Body of pancreas (tissue), 4 donors: ENCODE measurements around the gene PCDH15.

Experiments
- POLR2A ChIP-seq, 3 donors: fragments of 450-650 bp; IDR thresholded peaks; one replicate each; pipeline ENCODE4 v1.6.1; 2016; ENCODE audit warnings: antibody characterized with exemption in 3 of 3, mild to moderate bottlenecking in 2 of 3
- TF ChIP-seq, protein P1 (sequence below), 7 experiments: fragments of 450-650 bp in 4 of 7; fragments of 200-600 bp in 3 of 7; sonication (generic) in 3 of 7; IDR thresholded peaks; one replicate each; pipeline ENCODE4 v1.5.1; 2016 to 2019; ENCODE audit warnings: antibody characterized with exemption in 7 of 7

DNA sequence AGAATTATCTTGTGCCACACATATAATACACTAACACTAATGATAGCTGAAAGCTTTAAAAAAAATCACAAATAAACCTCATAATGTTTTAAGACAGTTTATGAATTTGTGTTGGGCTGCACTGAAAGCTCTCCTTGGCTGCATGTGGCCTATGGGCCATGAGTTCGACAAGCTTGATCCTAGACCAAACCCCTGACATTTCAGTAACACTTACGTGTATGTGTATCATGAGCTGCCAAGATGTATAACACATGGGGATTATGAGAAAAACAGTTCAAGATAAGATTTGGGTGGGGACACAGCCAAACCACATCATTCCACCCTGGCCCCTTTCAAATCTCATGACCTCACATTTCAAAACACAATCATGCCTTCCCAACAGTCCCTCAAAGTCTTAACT, 823.8 kb downstream of the PCDH15 start:
- TF ChIP-seq, protein P1, sequence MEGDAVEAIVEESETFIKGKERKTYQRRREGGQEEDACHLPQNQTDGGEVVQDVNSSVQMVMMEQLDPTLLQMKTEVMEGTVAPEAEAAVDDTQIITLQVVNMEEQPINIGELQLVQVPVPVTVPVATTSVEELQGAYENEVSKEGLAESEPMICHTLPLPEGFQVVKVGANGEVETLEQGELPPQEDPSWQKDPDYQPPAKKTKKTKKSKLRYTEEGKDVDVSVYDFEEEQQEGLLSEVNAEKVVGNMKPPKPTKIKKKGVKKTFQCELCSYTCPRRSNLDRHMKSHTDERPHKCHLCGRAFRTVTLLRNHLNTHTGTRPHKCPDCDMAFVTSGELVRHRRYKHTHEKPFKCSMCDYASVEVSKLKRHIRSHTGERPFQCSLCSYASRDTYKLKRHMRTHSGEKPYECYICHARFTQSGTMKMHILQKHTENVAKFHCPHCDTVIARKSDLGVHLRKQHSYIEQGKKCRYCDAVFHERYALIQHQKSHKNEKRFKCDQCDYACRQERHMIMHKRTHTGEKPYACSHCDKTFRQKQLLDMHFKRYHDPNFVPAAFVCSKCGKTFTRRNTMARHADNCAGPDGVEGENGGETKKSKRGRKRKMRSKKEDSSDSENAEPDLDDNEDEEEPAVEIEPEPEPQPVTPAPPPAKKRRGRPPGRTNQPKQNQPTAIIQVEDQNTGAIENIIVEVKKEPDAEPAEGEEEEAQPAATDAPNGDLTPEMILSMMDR (IDR thresholded peaks at IDR 0.05): no peak
- no peak for TF ChIP-seq POLR2A (IDR thresholded peaks at IDR 0.05)
